GM18517 (cell line): ENCODE results near the gene B9D2.
"Not testable (repeated sequence)": the region's sequence is repeated elsewhere in the genome, so short reads cannot be mapped to it uniquely, and the experiment has no call there.

Experiments used
- ATAC-seq: cut with Tn5 transposase; IDR thresholded peaks from one replicate; pipeline ENCODE4 v1.9.1; 2021; ENCODE audit warnings: mild to moderate bottlenecking, moderate library complexity; ENCODE audit not compliant: unreplicated experiment

B9D2 gene

DNA sequence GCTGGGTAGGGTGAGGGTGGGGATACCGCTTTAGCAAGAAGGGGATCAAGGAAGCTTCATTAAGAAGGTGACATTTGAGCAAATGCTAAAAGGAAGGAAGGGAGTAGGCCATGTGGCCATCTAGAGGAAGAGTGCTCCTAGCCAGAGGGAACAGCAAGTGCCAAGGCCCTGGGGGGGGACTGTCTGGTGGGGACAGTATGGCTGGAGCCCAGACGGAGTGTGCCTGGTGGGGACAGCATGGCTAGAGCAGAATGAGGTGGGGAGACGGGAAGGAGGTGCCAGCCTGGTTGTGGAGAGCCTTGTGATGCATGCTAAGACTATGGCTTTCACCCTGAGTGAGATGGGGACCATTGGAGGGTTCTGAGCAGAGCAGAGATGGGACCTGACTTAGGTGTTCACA is 8.1 kb downstream of the B9D2 start:
- no peak for ATAC-seq

DNA sequence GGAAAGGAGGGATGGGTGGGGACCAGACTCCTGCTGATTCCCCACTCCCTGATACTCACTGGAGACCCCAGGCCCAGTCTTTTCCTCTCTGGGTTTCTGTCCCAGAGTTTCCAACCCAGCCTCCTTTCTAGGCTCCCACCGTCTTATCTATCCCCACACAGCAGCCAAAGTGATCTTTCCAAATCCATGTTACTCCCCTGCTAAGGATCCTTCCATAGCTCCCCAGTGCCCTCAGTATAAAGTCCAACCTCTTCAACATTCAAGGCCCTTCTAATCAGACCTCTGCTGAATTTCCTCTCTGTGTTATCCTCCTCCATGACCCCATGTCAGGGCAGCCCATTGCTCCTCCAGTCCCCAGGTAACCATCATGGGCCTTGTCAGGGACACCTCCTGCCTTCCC is 8.9 kb downstream of the B9D2 start:
- no peak for ATAC-seq

DNA sequence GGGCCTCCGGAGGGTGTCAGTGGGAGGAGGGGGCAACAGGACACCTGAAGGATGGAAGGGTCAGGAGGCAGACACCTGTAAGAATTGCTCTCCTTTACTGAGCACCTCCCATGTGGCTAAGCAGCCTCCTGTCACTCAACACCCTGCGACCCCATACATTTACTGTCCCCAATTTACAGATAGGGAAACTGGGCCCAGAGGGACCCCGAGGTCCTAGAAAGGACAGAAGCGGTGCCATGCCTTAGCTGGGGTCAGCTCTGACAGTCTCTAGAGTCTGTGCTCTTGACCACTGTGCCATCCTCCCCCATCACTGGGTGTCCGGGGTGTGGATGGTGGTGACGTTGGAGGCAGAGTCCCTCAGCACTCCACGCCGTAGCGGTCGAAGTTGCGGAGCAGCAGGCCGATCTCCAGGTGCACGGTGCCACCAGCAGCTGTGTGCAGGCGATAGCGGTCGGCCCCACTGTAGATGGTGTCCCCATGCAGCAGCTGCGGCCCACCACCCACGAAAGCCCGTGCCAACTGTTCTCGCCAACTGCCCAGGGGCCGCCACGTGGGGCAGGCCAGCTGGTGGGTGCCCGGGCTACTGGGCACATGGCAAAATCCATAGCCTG is 9.5 kb downstream of the B9D2 start:
- no peak for ATAC-seq

DNA sequence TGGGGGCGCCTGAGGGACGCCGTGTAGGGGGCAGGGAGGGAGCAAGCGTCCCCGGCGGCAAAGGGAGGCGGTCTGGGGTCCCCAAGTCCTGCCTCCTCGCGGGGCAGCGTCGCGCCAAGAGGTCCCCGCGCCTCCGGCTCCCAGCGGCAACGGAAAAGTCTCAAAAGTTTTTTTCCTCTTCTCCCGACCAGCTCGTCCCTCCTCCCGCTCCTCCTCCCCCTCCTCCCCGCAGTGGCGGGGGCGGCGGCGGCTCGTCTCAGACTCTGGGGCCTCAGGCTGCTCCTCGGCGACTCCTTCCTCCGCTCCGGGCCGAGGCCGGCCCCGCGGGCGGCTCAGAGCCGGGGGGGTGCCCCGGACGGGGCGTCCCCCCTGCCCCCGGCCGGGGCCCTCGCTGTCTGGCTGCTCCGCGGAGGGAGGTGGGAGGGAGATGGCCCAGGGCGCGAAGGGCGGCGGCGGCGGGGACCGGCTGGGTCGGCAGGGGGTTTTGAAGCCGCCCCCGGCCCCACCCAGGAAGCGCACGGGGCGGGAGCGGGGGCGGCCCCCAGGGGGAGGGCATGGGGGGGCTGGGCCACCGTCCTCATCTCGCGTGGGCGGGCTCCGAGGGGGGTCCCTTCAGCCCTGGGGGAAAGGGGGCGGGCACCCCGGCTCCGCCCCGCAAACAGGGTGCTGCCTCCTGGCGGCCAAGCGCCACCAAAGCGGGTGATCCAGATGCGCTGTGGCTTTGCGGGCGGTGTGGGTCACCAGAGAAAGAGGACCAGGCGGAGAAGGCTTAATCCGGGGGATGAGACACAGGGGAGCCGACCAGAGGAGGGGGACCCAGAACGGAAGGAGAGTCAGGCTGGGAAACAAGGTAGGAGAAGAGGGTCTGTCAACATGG is 10.2 kb downstream of the B9D2 start, which contains the start of gene TGFB1:
Gene TGFB1, minus strand, starts transcription at position 457 of the 877 bp plus-strand sequence. CDS start 878 bp downstream, outside the sequence.
- ATAC-seq = no peak

DNA sequence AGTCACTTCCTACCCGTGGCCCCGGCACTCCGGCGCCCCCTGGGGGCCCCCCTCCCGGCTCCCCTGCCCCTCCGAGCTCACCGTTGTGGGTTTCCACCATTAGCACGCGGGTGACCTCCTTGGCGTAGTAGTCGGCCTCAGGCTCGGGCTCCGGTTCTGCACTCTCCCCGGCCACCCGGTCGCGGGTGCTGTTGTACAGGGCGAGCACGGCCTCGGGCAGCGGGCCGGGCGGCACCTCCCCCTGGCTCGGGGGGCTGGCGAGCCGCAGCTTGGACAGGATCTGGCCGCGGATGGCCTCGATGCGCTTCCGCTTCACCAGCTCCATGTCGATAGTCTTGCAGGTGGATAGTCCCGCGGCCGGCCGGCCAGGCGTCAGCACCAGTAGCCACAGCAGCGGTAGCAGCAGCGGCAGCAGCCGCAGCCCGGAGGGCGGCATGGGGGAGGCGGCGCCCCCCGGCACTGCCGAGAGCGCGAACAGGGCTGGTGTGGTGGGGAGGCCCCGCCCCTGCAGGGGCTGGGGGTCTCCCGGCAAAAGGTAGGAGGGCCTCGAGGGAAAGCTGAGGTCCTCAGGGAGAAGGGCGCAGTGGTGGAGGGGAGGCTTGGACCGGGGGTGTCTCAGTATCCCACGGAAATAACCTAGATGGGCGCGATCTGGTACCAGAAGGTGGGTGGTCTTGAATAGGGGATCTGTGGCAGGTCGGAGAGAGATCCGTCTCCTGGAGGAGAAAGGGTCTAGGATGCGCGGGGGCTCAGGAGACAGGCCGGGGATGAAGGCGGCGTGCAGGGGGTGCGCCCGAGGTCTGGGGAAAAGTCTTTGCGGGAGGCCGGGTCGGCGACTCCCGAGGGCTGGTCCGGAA is 11.1 kb downstream of the B9D2 start:
- ATAC-seq = no peak

DNA sequence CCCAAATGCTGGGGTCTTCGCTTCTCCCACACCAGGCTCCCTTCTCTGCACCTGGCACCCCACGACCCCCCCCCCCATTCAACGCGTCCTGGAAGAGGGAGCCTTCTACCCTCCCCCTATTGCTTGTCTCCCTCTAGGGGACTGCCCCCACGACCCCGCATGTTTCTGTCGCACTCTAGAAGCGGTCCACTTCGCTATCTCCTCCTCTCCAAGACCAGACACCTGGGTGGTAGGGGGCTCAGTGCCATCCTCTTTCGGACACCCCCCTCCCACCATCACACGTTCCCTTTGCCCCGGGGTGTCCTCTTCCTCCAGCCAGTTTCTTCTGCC is 11.7 kb downstream of the B9D2 start:
- ATAC-seq = no peak

DNA sequence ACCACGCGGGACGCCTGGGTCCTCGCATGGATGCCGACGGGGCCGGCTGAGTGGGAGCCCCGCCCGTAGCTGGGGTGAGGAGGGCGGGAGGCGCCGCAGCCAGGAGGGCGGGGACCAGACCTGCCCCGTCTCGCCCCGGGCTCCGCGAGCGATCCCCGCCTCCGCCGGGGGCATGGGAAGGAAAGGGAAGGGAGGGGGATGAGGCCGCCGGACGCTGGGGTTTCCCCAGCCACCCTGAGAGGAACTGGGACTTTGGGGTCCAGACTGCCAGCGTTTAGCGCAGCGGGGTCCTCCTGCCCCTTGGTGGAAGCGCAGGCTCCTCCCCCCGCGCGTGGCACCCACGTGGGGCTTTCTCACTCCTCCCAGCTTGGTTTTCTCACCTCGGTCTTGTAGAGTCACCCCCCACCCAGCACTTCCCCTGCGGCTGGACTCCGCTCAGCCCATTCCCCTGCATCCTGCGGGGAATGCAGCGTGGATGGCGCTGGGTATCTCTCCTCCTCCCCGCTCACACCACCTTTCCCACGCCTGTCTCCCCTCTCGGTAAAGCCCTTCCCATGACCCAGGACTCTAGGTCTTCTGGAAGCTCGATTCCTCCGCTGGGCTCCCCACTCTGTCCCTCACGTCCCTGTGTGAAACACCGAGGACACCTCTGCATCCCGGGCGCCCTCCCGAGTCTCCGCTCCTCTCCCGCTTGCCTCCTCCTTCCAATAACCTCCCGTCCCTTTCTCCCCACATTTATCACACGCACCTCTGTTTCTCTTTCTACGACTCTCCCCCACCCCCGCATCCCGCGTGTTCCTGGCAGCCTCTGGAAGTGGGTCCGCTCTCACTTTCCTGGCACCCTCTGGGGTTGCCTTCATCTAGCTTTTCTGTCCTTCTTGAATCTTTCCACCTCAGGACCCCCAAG is 12.4 kb downstream of the B9D2 start:
- ATAC-seq = peak; percentile 41

DNA sequence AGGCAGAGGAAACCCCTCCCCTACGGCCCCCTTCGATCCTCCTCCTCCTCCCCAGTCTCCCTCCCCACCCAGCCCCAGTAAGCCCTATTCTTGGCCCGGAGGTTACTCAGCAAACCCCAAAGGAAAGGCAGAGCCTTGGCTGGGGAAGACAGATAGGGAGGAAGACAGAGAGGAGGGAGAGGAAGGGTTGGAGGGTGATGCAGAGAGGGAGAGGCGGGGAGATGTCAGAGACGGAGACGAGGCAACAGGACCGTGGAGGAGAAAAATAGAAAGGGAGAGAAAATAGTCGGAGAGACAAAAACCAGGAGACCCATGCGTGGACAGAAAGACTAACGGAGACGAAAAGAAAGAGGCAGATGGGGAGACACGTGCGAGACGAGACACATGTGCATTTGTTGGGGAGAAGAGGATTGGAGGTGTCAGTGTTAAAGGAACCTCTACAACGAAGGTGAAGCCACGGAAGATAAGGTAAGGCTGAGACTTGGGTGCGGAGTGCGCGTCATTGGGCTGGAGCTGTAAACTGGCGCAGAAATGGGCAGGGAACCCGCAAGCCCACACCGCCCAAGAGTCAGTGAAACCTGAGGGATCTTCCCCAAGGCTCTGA is 13.1 kb downstream of the B9D2 start:
- ATAC-seq = peak; percentile 12

DNA sequence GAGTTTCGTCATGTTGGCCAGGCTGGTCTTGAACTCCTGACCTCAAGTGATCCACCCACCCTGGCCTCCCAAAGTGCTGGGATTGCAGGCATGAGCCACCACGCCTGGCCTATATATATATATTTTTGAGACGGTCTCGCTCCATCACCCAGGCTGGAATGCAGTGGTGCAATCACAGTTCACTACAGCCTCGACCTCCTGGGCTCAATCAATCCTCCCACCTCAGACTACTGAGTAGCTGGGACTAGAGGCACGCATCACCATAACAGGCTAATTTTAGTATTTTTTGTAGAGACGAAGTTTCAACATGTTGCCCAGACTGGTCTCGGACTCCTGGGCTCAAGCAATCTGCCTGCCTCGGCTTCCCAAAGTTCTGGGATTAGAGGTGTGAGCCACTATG is 17.0 kb downstream of the B9D2 start:
- not testable (repeated sequence) for ATAC-seq

DNA sequence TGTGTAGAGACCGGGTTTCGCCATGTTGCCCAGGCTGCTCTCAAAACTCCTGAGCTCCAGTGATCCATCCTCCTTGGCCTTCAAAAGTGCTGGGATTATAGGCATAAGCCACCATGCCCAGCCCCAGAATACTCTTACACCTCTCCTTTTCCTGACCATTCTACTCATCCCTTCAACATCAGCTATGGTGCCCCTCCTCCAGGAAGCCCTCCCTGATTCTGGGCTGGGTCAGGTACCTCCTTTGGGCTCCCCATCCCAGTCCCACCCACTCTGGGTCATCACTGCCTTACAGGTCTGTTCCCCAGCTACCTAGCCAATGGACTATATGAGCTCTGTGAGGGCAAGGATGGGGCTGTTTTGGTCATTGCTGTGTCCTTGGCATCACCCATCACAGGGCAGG is 19.8 kb downstream of the B9D2 start:
- no peak for ATAC-seq

DNA sequence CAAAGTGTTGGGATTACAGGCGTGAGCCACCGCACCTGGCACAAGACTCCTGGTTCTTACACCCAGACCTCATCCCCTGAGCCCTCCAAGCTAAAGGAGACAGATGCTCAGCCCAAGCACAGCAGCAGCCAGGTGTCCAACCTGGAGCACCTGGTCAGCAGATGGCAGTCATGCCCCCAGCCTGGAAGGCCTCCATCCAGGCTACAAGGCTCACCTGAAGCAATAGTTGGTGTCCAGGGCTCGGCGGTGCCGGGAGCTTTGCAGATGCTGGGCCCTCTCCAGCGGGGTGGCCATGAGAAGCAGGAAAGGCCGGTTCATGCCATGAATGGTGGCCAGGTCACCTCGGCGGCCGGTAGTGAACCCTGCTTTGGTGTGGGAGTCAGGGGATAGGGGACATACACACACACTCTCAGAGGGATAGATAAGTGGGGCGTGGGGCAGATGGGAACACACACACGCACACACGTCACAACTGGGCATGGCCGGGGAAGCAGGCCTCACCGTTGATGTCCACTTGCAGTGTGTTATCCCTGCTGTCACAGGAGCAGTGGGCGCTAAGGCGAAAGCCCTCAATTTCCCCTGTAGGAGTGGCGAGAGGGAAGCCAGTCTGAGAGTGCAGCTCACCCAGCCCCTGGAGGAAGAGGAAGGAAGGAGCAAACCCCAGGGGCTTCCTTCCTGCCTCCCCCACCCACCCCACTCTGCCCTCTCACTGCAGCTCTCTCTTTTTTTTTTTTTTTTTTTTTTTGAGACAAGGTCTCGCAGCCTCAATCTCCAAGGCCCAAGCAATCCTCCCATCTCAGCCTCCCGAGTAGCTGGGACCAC is 22.1 kb downstream of the B9D2 start:
- no peak for ATAC-seq

DNA sequence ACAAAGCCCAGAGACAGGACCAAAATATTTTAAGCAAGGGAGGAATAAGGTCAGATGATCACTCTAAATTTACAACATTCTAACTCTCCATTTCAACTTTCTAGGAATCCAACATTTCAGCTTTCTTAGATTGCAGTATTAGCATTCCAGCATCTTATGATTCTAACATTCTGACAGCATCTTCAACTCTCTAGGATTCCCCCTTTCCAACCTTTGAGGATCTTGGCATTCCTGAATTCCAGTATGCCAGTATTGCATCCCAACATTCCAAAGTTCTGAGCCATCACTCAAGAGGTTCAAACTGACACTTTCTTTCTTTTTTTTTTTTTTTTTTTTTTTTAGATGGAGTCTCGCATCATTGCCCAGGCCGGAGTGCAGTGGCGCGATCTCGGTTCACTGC is 24.0 kb downstream of the B9D2 start:
- ATAC-seq = no peak

DNA sequence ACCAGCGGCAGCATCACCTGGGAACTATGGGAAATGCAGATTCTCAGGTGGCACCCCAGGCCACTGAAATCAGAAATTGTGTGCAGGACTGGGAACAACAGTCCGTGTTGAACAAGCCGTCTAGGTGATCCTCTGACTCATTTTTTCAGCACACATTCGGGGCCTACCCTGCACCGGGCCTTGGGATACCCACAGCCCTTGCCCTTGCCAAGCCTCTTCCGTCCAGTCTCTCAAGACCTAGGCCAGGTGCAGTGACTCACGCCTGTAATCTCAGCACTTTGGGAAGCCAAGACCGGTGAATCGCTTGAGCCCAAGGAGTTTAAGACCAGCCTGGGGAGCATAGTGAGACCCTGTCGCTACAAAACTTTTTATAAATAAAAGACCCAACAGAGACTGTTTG is 28.5 kb downstream of the B9D2 start:
- ATAC-seq = no peak

DNA sequence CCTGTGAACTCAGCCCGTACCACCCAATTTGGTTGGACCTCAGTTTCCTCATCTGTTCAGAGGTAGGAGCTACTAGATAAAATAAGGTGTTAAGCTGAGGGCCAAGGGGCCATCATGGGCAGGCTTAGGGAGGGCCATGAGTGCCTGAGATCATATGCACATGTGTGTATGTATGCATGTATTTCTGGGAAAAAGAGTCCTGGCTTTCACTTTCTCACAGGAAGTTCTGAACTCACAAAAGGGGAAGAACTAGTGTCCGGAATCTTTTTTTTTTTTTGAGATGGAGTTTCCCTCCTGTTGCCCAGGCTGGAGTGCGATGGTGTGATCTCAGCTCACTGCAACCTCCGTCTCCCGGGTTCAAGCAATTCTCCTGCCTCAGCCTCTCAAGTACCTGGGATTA is 29.2 kb downstream of the B9D2 start:
- ATAC-seq = no peak

DNA sequence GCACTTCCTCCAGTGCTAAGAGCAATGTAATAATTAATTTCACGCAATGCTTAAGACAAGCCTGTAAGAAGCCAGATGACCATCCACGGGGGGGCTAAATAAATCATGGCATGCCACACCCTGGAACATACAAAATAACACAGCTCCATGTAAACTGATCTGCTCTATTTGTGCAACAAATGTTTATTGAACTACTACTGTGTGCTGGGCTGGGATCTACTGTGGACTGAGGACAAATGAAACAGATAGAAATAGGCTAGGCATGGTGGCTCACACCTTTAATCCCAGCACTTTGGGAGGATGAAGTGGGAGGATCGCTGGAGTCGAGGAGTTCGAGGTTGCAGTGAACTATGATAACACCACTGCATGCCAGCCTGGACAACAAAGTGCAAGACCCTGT is 31.5 kb downstream of the B9D2 start:
- no peak for ATAC-seq

DNA sequence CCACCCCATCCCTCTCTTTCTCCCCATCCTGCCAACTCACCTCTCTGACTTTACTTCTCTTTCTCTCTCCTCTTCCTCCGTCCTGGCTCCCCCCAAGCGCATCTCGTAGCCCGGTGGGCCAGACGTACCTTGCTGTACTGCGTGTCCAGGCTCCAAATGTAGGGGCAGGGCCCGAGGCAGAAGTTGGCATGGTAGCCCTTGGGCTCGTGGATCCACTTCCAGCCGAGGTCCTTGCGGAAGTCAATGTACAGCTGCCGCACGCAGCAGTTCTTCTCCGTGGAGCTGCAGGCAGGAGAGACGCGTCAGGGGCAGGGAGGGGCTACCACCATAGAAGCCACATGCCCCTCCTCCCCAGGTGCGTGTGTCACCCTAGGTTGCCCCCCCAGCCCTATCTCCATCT is 31.9 kb downstream of the B9D2 start:
- no peak for ATAC-seq

DNA sequence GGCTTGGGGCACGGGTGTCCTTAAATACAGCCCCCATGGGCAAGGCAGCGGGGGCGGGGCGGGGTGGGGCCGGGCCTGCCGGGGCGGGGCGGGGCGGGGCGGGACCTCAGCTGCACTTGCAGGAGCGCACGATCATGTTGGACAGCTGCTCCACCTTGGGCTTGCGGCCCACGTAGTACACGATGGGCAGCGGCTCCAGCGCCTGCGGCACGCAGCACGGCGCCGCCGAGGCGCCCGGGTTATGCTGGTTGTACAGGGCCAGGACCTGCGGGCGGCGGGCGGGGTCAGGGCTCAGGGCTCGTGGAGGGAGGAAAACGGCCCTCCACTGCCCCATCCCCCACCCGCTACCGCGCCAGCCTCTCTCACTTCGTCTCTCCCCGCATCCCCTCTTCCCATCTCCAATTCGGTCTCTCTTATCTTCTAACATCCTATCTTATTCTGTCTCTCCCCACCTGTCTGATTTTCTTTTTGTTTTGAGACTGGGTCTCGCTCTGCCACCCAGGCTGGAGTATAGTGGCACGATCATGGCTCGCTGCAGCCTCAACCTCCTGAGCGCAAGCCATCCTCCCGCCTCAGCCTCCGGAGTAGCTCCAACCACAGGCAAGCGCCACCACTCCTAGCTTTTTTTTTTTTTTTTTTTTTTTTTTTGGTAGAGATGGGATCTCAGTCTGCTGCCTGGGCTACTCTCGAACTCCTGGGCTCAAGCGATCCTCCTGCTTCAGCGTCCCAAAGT is 32.8 kb downstream of the B9D2 start:
- no peak for ATAC-seq

DNA sequence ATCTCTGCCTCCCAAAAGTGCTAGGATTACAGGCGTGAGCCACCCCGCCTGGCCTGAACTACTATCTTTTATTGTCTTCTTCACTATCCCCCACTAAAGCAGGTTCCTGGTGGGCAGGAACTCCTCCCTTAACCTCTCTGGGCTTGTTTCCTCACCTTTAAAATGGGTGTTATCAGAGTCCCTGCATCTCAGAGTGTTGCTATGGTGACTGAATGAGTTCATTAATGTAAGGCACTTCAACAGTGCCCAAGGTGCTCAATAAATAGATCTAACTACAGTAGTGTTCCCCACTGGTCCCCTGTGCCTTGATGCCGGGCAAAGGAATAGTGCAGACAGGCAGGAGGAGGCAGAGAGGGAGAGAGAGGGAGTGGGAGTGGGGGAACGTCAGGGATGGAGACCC is 33.5 kb downstream of the B9D2 start:
- no peak for ATAC-seq

DNA sequence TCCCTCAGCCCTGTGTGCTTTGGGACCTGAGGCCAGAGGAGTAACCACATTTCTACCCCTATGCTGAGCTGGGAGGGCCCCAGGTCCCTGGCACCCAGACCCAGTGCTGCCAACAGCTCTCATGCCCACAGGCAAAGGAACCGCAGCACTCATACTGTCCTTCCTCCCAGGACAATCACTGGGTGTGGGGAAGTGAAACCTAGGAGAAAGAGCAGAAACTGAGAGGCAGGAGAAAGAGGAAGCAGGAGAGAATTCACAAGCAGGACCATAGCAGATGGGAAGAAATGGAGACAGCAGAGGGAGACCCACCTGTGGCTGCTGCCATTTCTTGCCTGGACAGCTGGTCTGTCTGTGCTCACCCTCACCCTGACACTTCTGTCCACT is 35.1 kb downstream of the B9D2 start:
- ATAC-seq = no peak
